Embryonic facial prominence (tissue), 1 donor: ENCODE measurements around the gene ACACA.
"Not testable (repeated sequence)": the region's sequence is repeated elsewhere in the genome, so short reads cannot be mapped to it uniquely, and the experiment has no call there.

ENCODE experiments used
- DNase-seq: peaks from one replicate; pipeline ENCODE4 v3.0.0-alpha.2; 2016; ENCODE audit errors: extremely low spot score

ACACA gene

GRCh38 chr17:37100231-37100630 lies 306.4 kb downstream of the ACACA start:
- DNase-seq, result no peak

DNA sequence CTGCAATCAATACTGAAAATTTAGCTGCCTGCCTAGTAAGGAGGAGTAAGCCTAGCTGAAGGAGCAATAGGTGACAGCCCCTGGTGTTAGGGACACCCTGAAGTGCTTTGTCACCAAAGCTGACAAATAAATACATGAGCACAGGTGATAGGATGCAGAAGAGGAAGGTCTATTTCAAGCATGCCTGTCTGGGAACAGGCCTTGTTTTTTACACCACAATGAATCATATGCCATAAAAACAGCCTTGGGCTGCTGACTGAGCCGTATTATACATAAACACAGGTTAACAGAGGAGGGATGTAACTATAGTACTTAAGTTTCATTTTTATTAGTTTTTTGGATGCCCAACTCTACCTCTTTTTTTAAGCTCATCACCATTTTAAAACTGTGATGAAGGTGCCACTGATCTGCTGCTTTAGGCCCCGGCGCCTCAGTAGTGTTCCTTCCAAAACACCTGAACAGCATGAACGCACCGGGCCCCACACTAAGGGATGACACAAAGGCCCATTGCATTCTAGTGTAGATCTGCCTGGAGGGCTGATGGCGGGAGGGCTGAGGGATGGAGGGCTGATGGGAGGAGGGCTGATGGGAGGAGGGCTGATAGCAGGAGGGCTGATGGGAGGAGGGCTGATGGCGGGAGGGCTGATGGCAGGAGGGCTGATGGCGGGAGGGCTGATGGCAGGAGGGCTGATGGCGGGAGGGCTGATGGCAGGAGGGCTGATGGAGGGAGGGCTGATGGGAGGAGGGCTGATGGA lies 307.5 kb downstream of the ACACA start:
- DNase-seq, result no peak

DNA sequence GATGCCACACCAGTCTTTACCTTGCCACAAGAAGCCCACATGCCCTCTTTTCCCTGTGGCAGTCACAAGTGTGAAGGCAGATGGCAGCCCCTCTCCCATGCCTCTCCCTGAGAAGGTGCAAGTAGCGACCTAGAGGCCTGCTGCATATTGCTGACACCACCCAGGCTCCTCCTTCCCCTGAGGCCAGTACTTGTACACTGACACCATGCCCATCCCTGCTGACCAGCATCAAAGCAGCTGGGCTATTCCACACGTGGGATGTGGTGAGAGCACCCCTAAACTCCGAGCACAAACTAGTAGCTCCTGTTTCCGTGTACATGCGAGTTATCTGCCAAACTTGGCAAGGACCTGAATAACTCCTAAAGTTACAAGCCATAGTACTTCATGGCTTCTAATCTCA lies 308.5 kb downstream of the ACACA start:
- no peak for DNase-seq

GRCh38 chr17:37097154-37097553 lies 309.5 kb downstream of the ACACA start:
- no peak for DNase-seq

DNA sequence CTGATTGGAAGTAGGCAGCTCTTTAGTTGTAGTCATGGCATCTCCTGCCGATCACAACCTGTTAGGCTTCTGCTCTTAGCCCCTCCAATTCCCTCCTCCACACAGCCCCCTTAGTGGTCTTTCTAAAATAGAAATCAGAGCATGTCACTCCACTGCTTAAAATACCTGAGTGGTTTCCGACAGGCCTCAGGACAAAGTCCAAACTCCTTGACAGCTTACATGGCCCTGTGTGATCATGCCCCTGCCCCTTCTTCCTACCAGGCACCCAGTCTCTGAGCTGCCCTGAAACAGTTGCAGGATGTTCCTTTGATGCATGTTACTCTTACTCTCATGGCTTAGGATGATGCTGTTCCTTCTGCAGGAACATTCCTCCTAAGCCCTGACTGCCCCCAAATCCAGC lies 310.6 kb downstream of the ACACA start:
- DNase-seq, result no peak

DNA sequence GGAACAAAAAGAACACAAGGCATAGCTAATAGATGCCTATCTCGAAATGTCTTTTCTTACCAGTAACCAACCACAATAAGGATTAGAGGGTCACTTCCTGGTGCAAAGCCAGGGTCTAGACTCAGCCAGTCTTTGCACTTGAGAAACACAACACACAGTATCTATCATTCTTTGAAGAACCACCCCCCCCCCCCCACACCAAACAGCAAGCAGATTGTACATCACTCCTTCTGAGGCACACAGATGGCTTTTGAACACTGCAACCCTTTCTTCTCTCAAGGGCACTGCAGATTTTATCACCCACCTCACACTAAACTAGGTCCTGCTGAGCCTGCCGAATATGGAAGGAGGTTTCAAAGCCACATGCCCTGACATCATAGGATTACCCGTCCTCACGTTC lies 312.2 kb downstream of the ACACA start:
- DNase-seq, result no peak

DNA sequence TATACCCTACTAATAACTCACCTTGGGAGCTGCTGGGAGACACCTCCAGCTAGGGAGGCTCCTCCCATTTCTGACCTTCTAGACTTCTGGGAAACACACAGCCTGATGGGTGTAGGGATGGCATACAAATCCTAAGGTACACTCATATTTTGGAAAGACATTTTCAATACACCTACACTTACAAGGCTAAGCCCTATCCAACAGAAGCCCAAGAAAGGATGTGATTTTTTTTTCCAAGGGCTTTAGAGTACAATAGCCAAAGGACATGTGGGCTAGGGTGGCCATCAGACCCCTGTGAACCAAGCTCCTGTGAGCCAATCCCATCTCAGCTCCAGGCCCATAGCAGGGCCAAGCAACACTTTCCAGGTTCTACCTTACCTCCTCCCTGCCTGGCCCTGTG lies 313.9 kb downstream of the ACACA start:
- no peak for DNase-seq

- DNase-seq, result no peak
Measured at GRCh38 chr17:37092071-37092470, 314.6 kb downstream of the ACACA start.

DNA sequence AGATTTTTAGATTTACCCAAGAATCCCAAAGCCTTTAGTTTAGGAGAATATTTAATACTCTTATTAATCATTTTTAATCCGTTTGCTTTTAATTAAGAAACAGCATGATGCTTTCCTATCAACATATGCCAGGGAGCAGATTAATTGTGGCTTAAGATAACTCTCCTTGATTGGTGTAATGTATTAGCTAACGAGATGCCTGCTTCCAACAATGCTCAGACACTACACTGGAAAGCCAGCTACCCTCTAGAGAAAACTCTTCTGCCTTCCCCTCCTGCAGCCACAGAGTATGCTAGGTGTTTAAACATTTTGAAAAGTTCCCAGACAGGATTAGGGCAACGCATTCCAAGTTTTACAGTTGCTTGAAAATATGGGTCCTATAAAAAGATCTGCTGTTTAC lies 315.7 kb downstream of the ACACA start:
- no peak for DNase-seq

- no peak for DNase-seq
Measured at GRCh38 chr17:37089956-37090355, 316.7 kb downstream of the ACACA start.

- DNase-seq, result no peak
Measured at GRCh38 chr17:37088913-37089312, 317.7 kb downstream of the ACACA start.

DNA sequence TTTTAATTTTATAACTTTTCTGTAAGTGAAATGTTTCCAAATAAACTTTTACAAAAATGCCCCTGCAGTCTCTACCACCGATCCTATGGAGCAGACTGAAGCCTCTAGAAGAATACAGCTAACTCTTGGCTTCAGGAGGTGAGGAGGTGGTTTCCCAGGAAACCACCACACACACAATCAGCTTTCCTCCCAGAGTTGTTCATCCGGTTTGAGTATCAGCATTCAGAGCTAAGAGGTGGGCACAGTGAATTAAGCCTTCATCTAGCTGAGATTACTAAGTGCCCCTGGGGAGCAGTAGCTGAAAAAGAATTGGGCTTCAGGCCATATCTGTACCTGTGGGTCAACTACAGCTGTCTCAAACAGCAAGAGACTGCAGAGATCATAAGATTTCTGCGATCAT lies 318.2 kb downstream of the ACACA start:
- DNase-seq, result no peak

GRCh38 chr17:37087683-37088082 lies 319.0 kb downstream of the ACACA start:
- DNase-seq, result no peak

DNA sequence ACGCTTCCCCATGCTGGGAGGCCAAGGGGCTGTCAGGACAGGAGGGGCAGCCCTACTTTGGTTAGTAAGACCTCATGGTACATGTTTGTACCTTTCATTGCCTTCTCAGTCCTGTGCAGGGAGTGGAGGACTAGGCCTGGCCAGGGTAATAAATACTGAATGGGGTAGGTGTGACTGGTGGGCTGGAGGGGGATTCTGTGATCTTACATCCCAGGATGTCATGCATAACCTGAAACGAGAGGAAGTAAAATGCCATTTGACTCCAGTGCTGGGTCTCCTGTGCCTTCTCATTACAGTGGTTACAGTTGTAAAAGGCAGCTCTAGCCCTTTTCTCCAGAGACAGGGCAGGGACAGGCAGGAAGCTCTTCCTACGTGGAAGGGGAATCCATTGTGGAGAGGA lies 319.7 kb downstream of the ACACA start:
- DNase-seq, result no peak

GRCh38 chr17:37086334-37086733 lies 320.3 kb downstream of the ACACA start:
- no peak for DNase-seq

DNA sequence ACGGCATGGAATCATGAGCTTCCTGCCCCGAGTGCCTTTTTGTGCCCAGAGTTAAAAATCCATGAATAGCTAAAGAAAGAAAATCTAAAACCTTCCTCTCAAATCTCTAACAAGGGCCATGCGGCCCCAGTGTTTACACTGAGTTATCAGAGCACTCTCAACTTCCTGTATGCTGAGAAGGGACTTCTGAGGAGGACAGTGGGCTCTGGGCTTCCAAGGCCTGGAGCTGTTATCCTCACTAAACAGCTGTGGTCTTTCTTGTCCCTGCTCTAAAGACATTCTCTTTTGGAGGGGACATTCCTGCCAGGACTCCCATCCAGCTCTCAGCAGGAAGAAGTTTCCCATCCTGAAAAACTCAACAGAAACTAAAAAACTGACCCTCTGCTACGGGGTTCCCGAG lies 322.3 kb downstream of the ACACA start:
- DNase-seq, result no peak

DNA sequence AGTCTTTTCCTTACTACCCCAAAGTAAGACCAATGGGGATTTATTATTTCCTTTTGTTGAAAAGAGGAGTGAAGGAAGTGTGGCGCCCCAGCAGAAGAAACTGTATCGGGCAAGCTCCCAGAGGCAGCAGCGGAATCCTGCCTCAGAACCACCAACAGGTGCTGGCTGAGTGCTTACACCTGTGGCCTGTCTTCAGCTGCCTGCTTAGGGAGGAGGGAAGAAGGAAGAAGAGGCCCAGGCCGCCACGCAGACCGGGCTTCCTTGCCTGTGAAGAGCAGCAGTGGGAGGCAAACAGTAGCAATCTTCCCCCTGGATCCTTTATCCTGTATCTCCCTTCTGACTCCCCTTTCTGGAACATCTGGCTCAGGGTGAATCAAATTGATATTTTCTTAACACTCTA lies 323.2 kb downstream of the ACACA start:
- no peak for DNase-seq

DNA sequence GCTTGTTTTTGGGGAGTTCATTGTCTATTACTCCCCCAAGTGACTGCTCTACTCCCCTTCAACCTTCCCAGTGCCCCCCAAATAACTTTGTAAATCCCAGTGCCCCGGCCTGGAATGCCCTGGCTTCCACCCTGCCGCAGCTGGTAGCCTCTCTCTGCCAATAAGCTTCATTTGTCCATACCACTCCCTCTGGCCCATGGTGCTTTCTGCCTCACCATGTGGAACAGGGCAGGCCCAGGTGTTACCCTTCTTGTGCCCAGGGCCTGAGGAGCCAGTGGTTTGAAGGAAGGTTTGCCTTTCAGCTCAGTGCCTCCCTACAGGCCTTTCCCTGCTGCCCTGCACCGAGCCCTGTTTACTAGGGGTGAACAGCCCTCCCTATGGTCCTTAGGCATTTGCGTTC lies 323.7 kb downstream of the ACACA start:
- DNase-seq, result no peak

GRCh38 chr17:37082311-37082860 lies 324.2 kb downstream of the ACACA start:
- DNase-seq, result no peak

DNA sequence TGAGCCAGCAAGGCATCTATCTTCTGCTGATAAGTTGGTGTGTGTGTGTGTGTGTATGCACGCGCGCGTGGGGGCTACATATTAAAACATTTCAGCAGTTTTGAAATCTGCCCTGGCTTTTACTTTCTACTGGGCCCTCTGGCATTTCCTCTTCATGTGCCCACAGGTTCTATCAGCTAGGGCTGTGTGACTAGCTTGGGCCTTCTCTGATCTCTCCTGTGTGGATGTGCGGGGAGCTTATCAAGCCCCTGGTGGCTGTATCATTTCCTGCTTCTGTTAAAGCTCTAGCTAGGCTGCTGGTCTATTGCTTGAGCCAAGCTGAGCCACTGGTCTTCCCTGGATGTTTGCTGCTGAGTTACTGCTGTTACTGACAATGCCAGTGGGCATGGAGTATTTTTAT lies 325.3 kb downstream of the ACACA start:
- DNase-seq, result no peak

DNA sequence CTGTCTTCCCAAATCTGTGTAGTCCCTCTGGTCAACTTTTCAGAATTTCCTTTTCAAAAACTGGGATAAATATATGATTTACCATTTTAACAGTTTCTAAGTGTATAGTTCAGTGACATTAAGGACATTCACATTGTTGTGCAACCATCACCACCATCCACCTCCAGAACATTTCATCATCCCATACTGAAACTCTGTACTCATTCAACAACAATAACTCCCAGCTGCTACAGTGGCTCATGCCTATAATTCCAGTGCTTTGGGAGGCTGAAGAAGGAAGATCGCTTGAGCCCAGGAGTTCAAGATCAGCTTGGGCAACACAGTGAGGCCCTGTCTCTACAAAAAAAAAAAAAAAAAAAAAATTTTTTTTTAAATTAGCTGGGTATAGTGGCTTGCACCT lies 326.9 kb downstream of the ACACA start:
- no peak for DNase-seq

GRCh38 chr17:37079065-37079708 lies 327.4 kb downstream of the ACACA start:
- no peak for DNase-seq

GRCh38 chr17:37073464-37073863 lies 333.2 kb downstream of the ACACA start:
- DNase-seq, result not testable (repeated sequence)
